OCI-LY7 (cell line): ENCODE measurements around the gene TMEM54. TPM values are rescaled to one million over a fixed set of nuclear protein-coding genes. Genes with fewer than 3 reads are reported as not detected.

ENCODE experiments used
- BruUV-seq: library from RNA; stranded (reverse); fragments of 400-500 nt; replicated peaks from 2 replicates; lab custom pipeline; 2021; lab: Mats Ljungman, UMichigan
- CTCF ChIA-PET: fragments of 300-600 bp; sonication (Branson Sonifier 250); formaldehyde crosslinking; loops from one replicate; lab custom pipeline; 2022; ENCODE audit warnings: antibody characterized with exemption; ENCODE audit not compliant: unreplicated experiment; lab: Charles Lee
- POLR2A ChIA-PET: fragments of 300-600 bp; sonication (Branson Sonifier 250); formaldehyde crosslinking; loops from one replicate; lab custom pipeline; 2022; ENCODE audit warnings: antibody characterized with exemption; lab: Charles Lee
- DNase-seq: peaks from one replicate; pipeline ENCODE4 v3.0.0-alpha.2; 2015; ENCODE audit warnings: low spot score
- H2AFZ ChIP-seq: fragments of 200-600 bp; sonication (generic), shearing (Covaris generic); 2 replicates; pipeline ENCODE4 v1.6.1; 2014; ENCODE audit warnings: mild to moderate bottlenecking, antibody characterized with exemption, low read length, moderate library complexity
- H3K27ac ChIP-seq: fragments of 200-600 bp; sonication (generic); 2 replicates; pipeline ENCODE4 v1.5.1; 2014; ENCODE audit warnings: mixed run types, low read depth, mild to moderate bottlenecking, moderate library complexity, low read length, inconsistent platforms; ENCODE audit not compliant: poor library complexity, severe bottlenecking
- H3K36me3 ChIP-seq: fragments of 200-600 bp; sonication (generic); 2 replicates; pipeline ENCODE4 v1.6.1; 2014; ENCODE audit warnings: mild to moderate bottlenecking, antibody characterized with exemption, low read length, moderate library complexity, mixed read lengths; ENCODE audit not compliant: insufficient read depth
- H3K4me1 ChIP-seq: fragments of 200-600 bp; sonication (generic); 2 replicates; pipeline ENCODE4 v1.5.1; 2014; ENCODE audit warnings: mild to moderate bottlenecking, low read length; ENCODE audit not compliant: insufficient read depth, poor library complexity, severe bottlenecking
- H3K4me2 ChIP-seq: fragments of 200-600 bp; sonication (generic); 2 replicates; pipeline ENCODE4 v1.6.1; 2014; ENCODE audit warnings: mild to moderate bottlenecking, low read length
- H3K4me3 ChIP-seq: fragments of 200-600 bp; sonication (generic); 2 replicates; pipeline ENCODE4 v1.5.1; 2014; ENCODE audit warnings: mild to moderate bottlenecking, low read depth, low read length; ENCODE audit not compliant: poor library complexity, severe bottlenecking
- H3K79me2 ChIP-seq: fragments of 200-600 bp; sonication (generic); 2 replicates; pipeline ENCODE4 v1.6.1; 2016; ENCODE audit warnings: low read depth, mild to moderate bottlenecking, low read length, moderate library complexity, mixed read lengths; ENCODE audit not compliant: insufficient read depth
- H3K9me2 ChIP-seq: fragments of 200-600 bp; sonication (generic); 2 replicates; pipeline ENCODE4 v1.6.1; 2016; ENCODE audit warnings: mild to moderate bottlenecking, low read length, mixed read lengths; ENCODE audit not compliant: insufficient read depth
- H3K9me3 ChIP-seq: fragments of 200-600 bp; sonication (generic); 2 replicates; pipeline ENCODE4 v1.6.1; 2014; ENCODE audit warnings: mild to moderate bottlenecking, mixed run types, low read length, mixed read lengths
- H4K20me1 ChIP-seq: fragments of 200-600 bp; sonication (generic); 2 replicates; pipeline ENCODE4 v1.6.1; 2014; ENCODE audit warnings: mild to moderate bottlenecking, antibody characterized with exemption, low read length, moderate library complexity, mixed read lengths; ENCODE audit not compliant: insufficient read depth
- EZH2phosphoT487 ChIP-seq: fragments of 200-600 bp; sonication (generic); IDR thresholded peaks from 2 replicates; pipeline ENCODE4 v1.6.1; 2018; ENCODE audit warnings: low read depth, borderline replicate concordance, mild to moderate bottlenecking, mixed run types, antibody characterized with exemption, low read length, moderate library complexity, mixed read lengths
- intact Hi-C: fragments of 100-400 bp; cut with micrococcal nuclease; formaldehyde crosslinking; loops from one replicate; pipeline ENCODE4 v1.10.0; 2022; ENCODE audit not compliant: unreplicated experiment
- total RNA-seq, 2 experiments: library from RNA; depleted of rRNA in 1 of 2; stranded (reverse); fragments of >200 nt in 1 of 2; shearing (Covaris generic) in 1 of 2; gene quantifications; 2 replicates each; pipeline ENCODE4 v1.2.3, GENCODE V29; 2014 to 2022
- TF ChIP-seq, protein P1 (sequence below): fragments of 200-600 bp; sonication (generic); conservative IDR thresholded peaks from 2 replicates; pipeline ENCODE4 v1.5.1; 2014; ENCODE audit warnings: mild to moderate bottlenecking, antibody characterized with exemption, low read length, moderate library complexity, mixed read lengths

Gene TMEM54
- total RNA-seq, 2 experiments from 2014 or later: 0.93 to 3.1 TPM

DNA sequence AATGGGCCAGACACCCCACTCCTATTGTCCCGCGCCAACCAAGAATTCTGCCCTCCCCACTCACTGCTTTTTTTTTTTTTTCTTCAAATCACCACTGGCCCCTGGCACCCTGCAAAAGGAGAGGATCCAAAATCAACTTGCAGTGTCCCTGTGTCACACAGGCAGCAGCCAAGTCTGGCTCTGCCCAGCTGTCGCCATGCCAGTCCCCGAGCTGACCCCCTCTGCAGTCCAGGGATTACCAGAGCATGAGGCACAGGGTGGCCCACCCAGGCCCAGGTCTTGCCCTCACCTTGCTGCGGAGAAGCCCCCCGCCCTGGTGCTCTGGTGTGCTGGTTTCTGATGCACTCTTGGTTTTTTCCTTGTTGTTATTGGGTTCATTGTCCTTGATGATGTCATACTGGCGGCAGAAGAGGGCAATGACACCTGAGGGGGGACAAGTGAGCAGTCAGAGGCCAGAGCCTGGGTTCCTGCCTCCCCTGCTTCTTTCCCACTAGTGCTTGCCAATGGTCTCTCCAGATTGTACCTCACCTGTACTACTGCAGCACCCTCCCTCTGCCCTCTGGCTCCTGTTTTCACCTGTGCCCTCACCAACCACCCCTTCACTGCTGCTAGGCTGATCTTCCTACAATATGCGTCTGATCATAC, 36.7 kb downstream of the TMEM54 start:
- H2AFZ ChIP-seq: no peak overlapping the region
- intact Hi-C loops: no loop called here
- no peaks in the 10 kb centered on the region for H3K9me2 ChIP-seq
- H3K4me1 ChIP-seq: no peaks in the 10 kb centered on the region
- H3K79me2 ChIP-seq: no peaks in the 10 kb centered on the region
- H3K27ac ChIP-seq: no peak overlapping the region
- no peaks in the 10 kb centered on the region for H4K20me1 ChIP-seq
- H3K4me3 ChIP-seq: no peak overlapping the region
- peaks cover 30% of the 10 kb centered on the region for H3K36me3 ChIP-seq
- H3K9me3 ChIP-seq: no peaks in the 10 kb centered on the region
- CTCF ChIA-PET: no interaction called here
- BruUV-seq: no TSS peak
- H3K4me2 ChIP-seq: no peak overlapping the region
- TF ChIP-seq, protein P1, sequence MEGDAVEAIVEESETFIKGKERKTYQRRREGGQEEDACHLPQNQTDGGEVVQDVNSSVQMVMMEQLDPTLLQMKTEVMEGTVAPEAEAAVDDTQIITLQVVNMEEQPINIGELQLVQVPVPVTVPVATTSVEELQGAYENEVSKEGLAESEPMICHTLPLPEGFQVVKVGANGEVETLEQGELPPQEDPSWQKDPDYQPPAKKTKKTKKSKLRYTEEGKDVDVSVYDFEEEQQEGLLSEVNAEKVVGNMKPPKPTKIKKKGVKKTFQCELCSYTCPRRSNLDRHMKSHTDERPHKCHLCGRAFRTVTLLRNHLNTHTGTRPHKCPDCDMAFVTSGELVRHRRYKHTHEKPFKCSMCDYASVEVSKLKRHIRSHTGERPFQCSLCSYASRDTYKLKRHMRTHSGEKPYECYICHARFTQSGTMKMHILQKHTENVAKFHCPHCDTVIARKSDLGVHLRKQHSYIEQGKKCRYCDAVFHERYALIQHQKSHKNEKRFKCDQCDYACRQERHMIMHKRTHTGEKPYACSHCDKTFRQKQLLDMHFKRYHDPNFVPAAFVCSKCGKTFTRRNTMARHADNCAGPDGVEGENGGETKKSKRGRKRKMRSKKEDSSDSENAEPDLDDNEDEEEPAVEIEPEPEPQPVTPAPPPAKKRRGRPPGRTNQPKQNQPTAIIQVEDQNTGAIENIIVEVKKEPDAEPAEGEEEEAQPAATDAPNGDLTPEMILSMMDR: no peak
- TF ChIP-seq EZH2phosphoT487: no peak
- no peak for DNase-seq
- POLR2A ChIA-PET: no interaction called here

DNA sequence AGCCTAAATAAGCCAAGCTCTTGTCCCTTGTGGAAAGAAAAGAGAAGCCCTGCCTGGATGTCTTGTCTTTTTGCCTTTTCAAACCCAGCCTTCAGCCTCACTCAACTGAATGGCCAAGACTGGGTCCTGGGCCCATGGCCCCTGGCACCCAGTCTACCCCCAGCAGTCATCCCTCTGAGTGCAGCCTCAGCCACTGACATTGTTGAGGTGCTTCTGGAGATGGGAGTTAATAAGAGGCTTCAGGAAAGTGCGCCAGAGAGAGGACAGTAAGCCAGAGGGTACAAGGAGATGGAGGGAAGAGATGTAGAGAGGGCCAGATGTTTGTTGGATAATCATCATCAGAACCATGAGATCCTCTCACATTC, 37.3 kb downstream of the TMEM54 start:
- no peak for DNase-seq
- no peaks in the 10 kb centered on the region for H3K4me1 ChIP-seq
- CTCF ChIA-PET: no interaction called here
- no peaks in the 10 kb centered on the region for H3K9me3 ChIP-seq
- intact Hi-C loops: no loop called here
- H2AFZ ChIP-seq: no peak overlapping the region
- no peaks in the 10 kb centered on the region for H3K79me2 ChIP-seq
- no peak overlapping the region for H3K27ac ChIP-seq
- H3K4me2 ChIP-seq: no peak overlapping the region
- no peaks in the 10 kb centered on the region for H3K9me2 ChIP-seq
- POLR2A ChIA-PET: interaction anchor here (1.1 kb wide), 1 partner anchor 13 kb away, joined by 4 read pairs; no protein-coding TSS in a partner anchor
- H3K4me3 ChIP-seq: no peak overlapping the region
- H3K36me3 ChIP-seq: peaks cover 36% of the 10 kb centered on the region
- no peak for TF ChIP-seq EZH2phosphoT487
- TF ChIP-seq, protein P1: no peak
- BruUV-seq: no TSS peak
- no peaks in the 10 kb centered on the region for H4K20me1 ChIP-seq

DNA sequence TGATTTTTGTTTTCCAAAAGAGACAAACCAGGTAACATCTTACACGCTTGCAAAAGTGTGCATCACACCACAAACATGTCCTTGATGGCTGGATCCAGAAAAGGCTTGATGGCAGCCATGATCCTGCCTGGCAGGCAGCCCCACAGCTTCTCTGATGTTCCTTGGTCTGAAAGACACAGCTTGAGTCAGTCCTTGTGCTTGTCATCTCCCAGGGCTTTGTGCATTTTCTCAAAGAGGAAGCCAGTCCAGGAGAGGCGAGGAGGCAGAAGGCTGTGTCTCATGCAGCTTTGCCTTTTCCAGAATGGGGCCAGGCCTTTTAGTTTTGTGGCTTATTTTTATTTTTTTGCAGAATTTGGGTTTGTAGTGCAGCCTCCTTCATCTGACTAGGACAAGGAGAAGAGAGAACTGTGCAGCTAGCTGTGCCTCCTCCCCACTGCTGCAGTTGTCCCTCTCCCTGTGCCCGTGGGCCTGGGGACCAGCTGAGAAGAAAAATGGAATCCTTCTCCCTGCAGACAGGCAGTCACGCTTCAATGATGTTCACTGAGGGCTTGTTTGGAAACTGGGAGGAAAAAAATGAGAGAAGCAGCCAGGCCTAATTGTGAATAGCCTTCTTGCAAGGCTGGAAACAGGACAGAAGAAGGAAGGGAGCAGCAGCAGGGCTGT, 37.8 kb downstream of the TMEM54 start:
- Histone ChIP-seq H3K27ac (no peak overlapping the region), H3K4me3 (no peak overlapping the region), H3K9me3 (no peaks in the 10 kb centered on the region), H4K20me1 (no peaks in the 10 kb centered on the region), H2AFZ (no peak overlapping the region), H3K4me1 (no peaks in the 10 kb centered on the region), H3K9me2 (no peaks in the 10 kb centered on the region), H3K4me2 (no peak overlapping the region), H3K36me3 (peaks cover 41% of the 10 kb centered on the region), H3K79me2 (no peaks in the 10 kb centered on the region)
- intact Hi-C loops: no loop called here
- TF ChIP-seq EZH2phosphoT487: no peak
- TF ChIP-seq, protein P1: no peak
- CTCF ChIA-PET: no interaction called here
- no TSS peak for BruUV-seq
- POLR2A ChIA-PET: interaction anchor here (1.1 kb wide), 1 partner anchor 13 kb away, joined by 4 read pairs; no protein-coding TSS in a partner anchor
- no peak for DNase-seq
